Activated naive CD8-positive, alpha-beta T cell (primary cell): ENCODE results near the gene SMARCE1.
A peak's percentile ranks its signal among the peaks of the same experiment; 100 is the strongest.

ENCODE experiments used
- H3K27ac Mint-ChIP-seq: one replicate; pipeline ENCODE4 v1.8.0; 2021; ENCODE audit warnings: mixed read lengths
- H3K27me3 Mint-ChIP-seq: one replicate; pipeline ENCODE4 v1.8.0; 2021; ENCODE audit warnings: mixed read lengths
- H3K36me3 Mint-ChIP-seq: one replicate; pipeline ENCODE4 v1.8.0; 2021; ENCODE audit warnings: mixed read lengths
- H3K4me1 Mint-ChIP-seq: one replicate; pipeline ENCODE4 v1.8.0; 2021; ENCODE audit warnings: low read depth, mixed read lengths
- H3K4me3 Mint-ChIP-seq: one replicate; pipeline ENCODE4 v1.8.0; 2021; ENCODE audit warnings: mild to moderate bottlenecking, mixed read lengths
- H3K9me3 Mint-ChIP-seq: one replicate; pipeline ENCODE4 v1.8.0; 2021; ENCODE audit warnings: low read depth, mixed read lengths

SMARCE1 gene

GRCh38 chr17:40663252-40663651, 15.6 kb upstream of the SMARCE1 start:
- Mint-ChIP-seq H3K4me1 (peaks cover 12% of the 10 kb centered on the region), H3K27ac (no peak overlapping the region), H3K4me3 (no peak overlapping the region), H3K9me3 (no peaks in the 10 kb centered on the region), H3K27me3 (peaks cover 13% of the 10 kb centered on the region), H3K36me3 (peaks cover 2% of the 10 kb centered on the region)

- H3K4me3 Mint-ChIP-seq: no peak overlapping the region
- peaks cover 10% of the 10 kb centered on the region for H3K27me3 Mint-ChIP-seq
- H3K27ac Mint-ChIP-seq: no peak overlapping the region
- peaks cover 2% of the 10 kb centered on the region for H3K36me3 Mint-ChIP-seq
- H3K9me3 Mint-ChIP-seq: no peaks in the 10 kb centered on the region
- H3K4me1 Mint-ChIP-seq: peaks cover 9% of the 10 kb centered on the region
These were observed 12.3 kb upstream of the SMARCE1 start for GRCh38 chr17:40659911-40660310.

GRCh38 chr17:40658396-40658795, 10.8 kb upstream of the SMARCE1 start:
- H3K27me3 Mint-ChIP-seq: peaks cover 6% of the 10 kb centered on the region
- no peaks in the 10 kb centered on the region for H3K9me3 Mint-ChIP-seq
- no peaks in the 10 kb centered on the region for H3K36me3 Mint-ChIP-seq
- H3K4me1 Mint-ChIP-seq: peaks cover 6% of the 10 kb centered on the region
- H3K27ac Mint-ChIP-seq: no peak overlapping the region
- no peak overlapping the region for H3K4me3 Mint-ChIP-seq

GRCh38 chr17:40651939-40652338, 4.3 kb upstream of the SMARCE1 start:
- no peaks in the 10 kb centered on the region for H3K36me3 Mint-ChIP-seq
- no peaks in the 10 kb centered on the region for H3K27me3 Mint-ChIP-seq
- H3K9me3 Mint-ChIP-seq: no peaks in the 10 kb centered on the region
- H3K27ac Mint-ChIP-seq: no peak overlapping the region
- no peak overlapping the region for H3K4me3 Mint-ChIP-seq
- H3K4me1 Mint-ChIP-seq: peaks cover 9% of the 10 kb centered on the region

GRCh38 chr17:40648384-40648968, 858 bp upstream of the SMARCE1 start:
- Mint-ChIP-seq H3K27me3 (no peaks in the 10 kb centered on the region), H3K4me3 (peak overlapping the region; percentile 89), H3K9me3 (no peaks in the 10 kb centered on the region), H3K36me3 (peaks cover 8% of the 10 kb centered on the region), H3K4me1 (peaks cover 39% of the 10 kb centered on the region), H3K27ac (peak overlapping the region; percentile 99)

- H3K4me1 Mint-ChIP-seq: peaks cover 50% of the 10 kb centered on the region
- H3K27me3 Mint-ChIP-seq: no peaks in the 10 kb centered on the region
- H3K9me3 Mint-ChIP-seq: no peaks in the 10 kb centered on the region
- peak overlapping the region; percentile 89 for H3K4me3 Mint-ChIP-seq
- peaks cover 10% of the 10 kb centered on the region for H3K36me3 Mint-ChIP-seq
- H3K27ac Mint-ChIP-seq: peak overlapping the region; percentile 99
These were observed 611 bp downstream of the SMARCE1 start for GRCh38 chr17:40646791-40647623.

- no peaks in the 10 kb centered on the region for H3K27me3 Mint-ChIP-seq
- H3K9me3 Mint-ChIP-seq: no peaks in the 10 kb centered on the region
- H3K36me3 Mint-ChIP-seq: peaks cover 13% of the 10 kb centered on the region
- H3K4me3 Mint-ChIP-seq: peak overlapping the region; percentile 89
- H3K27ac Mint-ChIP-seq: peak overlapping the region; percentile 41
- peaks cover 56% of the 10 kb centered on the region for H3K4me1 Mint-ChIP-seq
These were observed 1.7 kb downstream of the SMARCE1 start for GRCh38 chr17:40645943-40646342.

GRCh38 chr17:40645291-40645690, 2.3 kb downstream of the SMARCE1 start:
- peak overlapping the region; percentile 66 for H3K27ac Mint-ChIP-seq
- peaks cover 13% of the 10 kb centered on the region for H3K36me3 Mint-ChIP-seq
- H3K9me3 Mint-ChIP-seq: no peaks in the 10 kb centered on the region
- H3K4me3 Mint-ChIP-seq: peak overlapping the region; percentile 64
- peaks cover 62% of the 10 kb centered on the region for H3K4me1 Mint-ChIP-seq
- H3K27me3 Mint-ChIP-seq: no peaks in the 10 kb centered on the region

- Mint-ChIP-seq H3K9me3 (no peaks in the 10 kb centered on the region), H3K4me3 (no peak overlapping the region), H3K36me3 (peaks cover 13% of the 10 kb centered on the region), H3K27ac (peak overlapping the region; percentile 55), H3K27me3 (no peaks in the 10 kb centered on the region), H3K4me1 (peaks cover 39% of the 10 kb centered on the region)
These were observed 9.7 kb downstream of the SMARCE1 start for GRCh38 chr17:40637931-40638330.

GRCh38 chr17:40633871-40634270, 13.7 kb downstream of the SMARCE1 start:
- Mint-ChIP-seq H3K4me1 (peaks cover 10% of the 10 kb centered on the region), H3K9me3 (no peaks in the 10 kb centered on the region), H3K27ac (no peak overlapping the region), H3K27me3 (no peaks in the 10 kb centered on the region), H3K36me3 (peaks cover 14% of the 10 kb centered on the region), H3K4me3 (no peak overlapping the region)

- Mint-ChIP-seq H3K36me3 (peaks cover 16% of the 10 kb centered on the region), H3K4me1 (peaks cover 3% of the 10 kb centered on the region), H3K27ac (peak overlapping the region; percentile 72)
These were observed 15.4 kb downstream of the SMARCE1 start for GRCh38 chr17:40632216-40632615.

GRCh38 chr17:40629842-40630241, 17.8 kb downstream of the SMARCE1 start:
- Mint-ChIP-seq H3K4me3 (no peak overlapping the region), H3K36me3 (peaks cover 8% of the 10 kb centered on the region), H3K27ac (peak overlapping the region; percentile 58), H3K27me3 (no peaks in the 10 kb centered on the region), H3K9me3 (no peaks in the 10 kb centered on the region), H3K4me1 (peaks cover 12% of the 10 kb centered on the region)

More at GRCh38 chr17:40632216-40632615, 15.4 kb downstream of the SMARCE1 start:
- Mint-ChIP-seq H3K9me3 (no peaks in the 10 kb centered on the region), H3K27me3 (no peaks in the 10 kb centered on the region), H3K4me3 (no peak overlapping the region)

GRCh38 chr17:40625311-40625710, 22.3 kb downstream of the SMARCE1 start:
- H3K36me3 Mint-ChIP-seq: peaks cover 2% of the 10 kb centered on the region
- H3K9me3 Mint-ChIP-seq: no peaks in the 10 kb centered on the region
- H3K4me3 Mint-ChIP-seq: no peak overlapping the region
- H3K4me1 Mint-ChIP-seq: peaks cover 53% of the 10 kb centered on the region
- H3K27me3 Mint-ChIP-seq: no peaks in the 10 kb centered on the region
- peak overlapping the region; percentile 70 for H3K27ac Mint-ChIP-seq

- Mint-ChIP-seq H3K27ac (no peak overlapping the region), H3K9me3 (no peaks in the 10 kb centered on the region), H3K27me3 (no peaks in the 10 kb centered on the region), H3K4me3 (no peak overlapping the region), H3K36me3 (peaks cover 2% of the 10 kb centered on the region), H3K4me1 (peaks cover 69% of the 10 kb centered on the region)
These were observed 24.0 kb downstream of the SMARCE1 start for GRCh38 chr17:40623419-40624210.

GRCh38 chr17:40622509-40622928, 25.1 kb downstream of the SMARCE1 start:
- Mint-ChIP-seq H3K27me3 (no peaks in the 10 kb centered on the region), H3K27ac (peak overlapping the region; percentile 83), H3K9me3 (no peaks in the 10 kb centered on the region), H3K36me3 (no peaks in the 10 kb centered on the region), H3K4me1 (peaks cover 71% of the 10 kb centered on the region), H3K4me3 (peak overlapping the region; percentile 60)
